NOMO-1 treated with DMSO at 0.1 percent for 48 hours (cell line): ENCODE measurements around the gene KRT7.

Source experiments
- DNase-seq: peaks from one replicate; lab custom pipeline; 2025; ENCODE audit not compliant: unreplicated experiment; lab: John Stamatoyannopoulos, UW

The KRT7 gene

DNA sequence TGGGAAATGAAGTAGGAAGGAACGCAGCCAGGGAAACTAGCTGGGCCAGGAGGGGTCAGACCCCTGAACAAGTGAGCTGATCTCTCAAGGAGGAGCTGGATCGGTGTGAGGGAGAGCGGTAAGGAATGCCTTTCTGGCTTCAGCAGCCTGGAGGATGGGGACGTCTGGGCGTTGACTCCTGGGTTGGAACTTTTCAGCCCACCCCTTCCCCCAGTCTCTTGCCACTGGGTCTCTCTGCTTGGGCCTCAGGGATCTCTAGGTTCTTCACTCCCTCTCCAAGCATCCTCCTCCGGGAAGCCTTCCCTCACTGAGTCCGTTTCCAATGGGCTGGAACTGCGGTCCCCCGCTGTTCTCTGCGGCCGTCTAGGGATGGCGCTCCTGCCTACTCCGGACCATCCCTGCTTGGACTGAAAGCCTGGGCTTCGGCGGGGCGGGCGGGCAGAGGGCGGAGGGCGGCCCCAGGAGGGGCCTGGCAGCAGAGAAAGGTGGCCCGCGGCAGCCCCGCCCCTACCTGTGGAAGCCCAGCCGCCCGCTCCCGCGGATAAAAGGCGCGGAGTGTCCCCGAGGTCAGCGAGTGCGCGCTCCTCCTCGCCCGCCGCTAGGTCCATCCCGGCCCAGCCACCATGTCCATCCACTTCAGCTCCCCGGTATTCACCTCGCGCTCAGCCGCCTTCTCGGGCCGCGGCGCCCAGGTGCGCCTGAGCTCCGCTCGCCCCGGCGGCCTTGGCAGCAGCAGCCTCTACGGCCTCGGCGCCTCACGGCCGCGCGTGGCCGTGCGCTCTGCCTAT is at the start of gene KRT7:
TSS of gene KRT7 (plus strand) at position 570 of the 788 bp plus-strand sequence. CDS start at position 624, 54 bp downstream.
- DNase-seq: no peak

DNA sequence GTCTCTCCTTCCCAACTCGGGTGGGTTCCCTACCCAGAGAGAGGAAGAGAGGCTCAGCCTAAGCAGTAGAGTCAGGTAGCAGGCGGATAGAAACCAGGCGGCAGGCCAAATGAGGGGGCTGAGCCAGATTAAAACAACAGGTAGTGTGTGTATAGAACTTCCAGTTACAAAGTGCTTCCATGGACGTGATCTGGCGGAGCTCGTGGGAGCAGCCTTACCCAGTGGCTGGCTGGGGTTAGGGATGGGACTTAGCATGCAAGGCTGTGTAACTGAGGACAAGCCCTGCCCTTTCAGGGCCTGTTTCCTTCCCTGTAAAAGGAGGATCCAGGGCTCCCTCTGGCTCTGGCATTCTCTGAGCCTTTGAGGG is 49.5 kb upstream of the KRT7 start:
- no peak for DNase-seq

- DNase-seq: no peak
These were observed 49.1 kb upstream of the KRT7 start for GRCh38 chr12:52183971-52184370.

GRCh38 chr12:52184813-52185212 is 48.2 kb upstream of the KRT7 start:
- no peak for DNase-seq

DNA sequence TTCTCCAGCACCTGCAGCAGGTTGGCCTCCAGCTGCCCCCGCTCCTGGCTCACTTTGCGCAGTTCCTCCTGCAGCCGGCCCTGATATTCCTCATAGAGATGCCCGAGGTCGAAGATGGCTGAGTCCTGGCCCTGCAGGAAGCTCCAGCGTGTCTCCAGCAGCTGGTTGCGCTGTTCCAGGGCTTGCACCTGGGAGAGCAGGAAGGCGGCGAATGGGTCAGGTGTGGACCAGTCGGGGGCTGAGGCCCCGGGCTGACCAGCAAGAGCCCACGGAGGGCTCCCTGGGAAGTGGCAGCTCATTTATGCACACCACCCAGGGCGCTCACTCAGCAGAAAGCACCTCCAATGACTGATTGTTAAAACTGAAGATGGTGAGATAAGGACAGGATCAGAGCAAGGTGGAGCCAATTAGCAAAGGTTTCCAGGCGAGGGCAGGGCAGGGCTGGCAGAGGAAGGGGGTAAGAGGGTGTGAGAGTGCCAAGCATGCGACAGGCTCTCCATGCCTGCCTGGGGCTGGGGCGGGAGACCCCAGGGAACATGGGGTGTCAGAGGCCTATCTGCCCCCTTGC is 47.6 kb upstream of the KRT7 start:
- DNase-seq: no peak

- no peak for DNase-seq
These were observed 46.8 kb upstream of the KRT7 start for GRCh38 chr12:52186118-52186840.

DNA sequence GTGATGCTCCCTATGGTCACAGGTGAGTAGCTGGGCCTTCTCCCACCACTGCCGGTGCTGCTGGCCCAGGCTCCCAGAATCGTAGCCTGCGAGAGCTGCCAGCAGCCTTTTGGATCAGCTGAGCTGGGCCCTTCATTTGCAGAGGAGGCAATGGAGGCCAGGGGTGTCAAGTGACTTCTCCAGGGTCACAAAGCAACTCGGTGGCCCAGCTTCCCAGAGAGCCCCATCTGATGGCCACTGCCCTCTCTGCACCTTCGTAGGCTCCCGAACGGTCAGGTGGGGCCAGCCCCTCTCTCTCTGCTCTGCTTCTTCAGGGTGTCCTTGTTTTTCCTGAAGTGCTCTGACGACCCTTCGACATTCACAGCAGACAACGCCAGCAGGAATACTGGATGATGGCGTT is 45.8 kb upstream of the KRT7 start:
- DNase-seq: no peak

GRCh38 chr12:52187640-52188039 is 45.4 kb upstream of the KRT7 start:
- DNase-seq: no peak

- DNase-seq: no peak
These were observed 44.4 kb upstream of the KRT7 start for GRCh38 chr12:52188658-52189057.

DNA sequence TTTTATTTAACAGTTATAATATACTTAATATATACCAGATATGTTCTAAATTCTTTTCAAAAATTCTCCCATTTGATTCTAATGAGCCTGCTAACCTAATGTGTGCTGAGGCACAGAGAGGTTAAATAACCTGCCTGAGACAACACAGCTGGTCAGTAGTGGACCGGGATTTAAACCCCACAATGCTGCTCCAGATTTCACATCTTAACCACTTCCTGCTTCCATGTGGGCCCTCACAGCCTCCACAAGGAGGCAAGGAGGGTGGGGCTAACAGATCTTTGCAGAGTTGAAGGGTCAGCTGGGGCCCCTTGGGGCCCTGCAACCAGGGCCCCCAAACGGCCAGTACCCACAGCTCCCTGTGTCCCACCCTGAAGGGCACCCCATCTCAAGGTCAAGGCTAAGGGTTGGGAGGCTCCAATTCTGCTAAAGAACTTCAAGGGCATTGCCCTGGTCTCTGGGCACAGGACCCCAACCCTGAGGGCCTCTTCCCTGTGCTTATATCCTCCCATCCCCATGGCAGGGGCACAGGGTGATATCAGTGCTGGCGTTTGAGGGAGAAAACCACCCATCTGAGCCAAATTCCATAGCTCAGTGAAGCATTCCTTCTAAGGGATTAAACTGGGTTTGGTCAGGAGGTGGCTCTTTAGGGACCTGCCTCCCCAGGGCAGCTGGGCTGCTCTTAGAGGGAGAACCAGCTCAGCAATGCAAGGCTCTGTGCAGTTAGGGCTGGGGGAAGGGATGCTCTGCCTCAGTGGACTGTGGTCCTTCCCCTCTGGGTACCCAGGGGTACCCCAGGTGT is 43.5 kb upstream of the KRT7 start:
- DNase-seq: peak; percentile 24

DNA sequence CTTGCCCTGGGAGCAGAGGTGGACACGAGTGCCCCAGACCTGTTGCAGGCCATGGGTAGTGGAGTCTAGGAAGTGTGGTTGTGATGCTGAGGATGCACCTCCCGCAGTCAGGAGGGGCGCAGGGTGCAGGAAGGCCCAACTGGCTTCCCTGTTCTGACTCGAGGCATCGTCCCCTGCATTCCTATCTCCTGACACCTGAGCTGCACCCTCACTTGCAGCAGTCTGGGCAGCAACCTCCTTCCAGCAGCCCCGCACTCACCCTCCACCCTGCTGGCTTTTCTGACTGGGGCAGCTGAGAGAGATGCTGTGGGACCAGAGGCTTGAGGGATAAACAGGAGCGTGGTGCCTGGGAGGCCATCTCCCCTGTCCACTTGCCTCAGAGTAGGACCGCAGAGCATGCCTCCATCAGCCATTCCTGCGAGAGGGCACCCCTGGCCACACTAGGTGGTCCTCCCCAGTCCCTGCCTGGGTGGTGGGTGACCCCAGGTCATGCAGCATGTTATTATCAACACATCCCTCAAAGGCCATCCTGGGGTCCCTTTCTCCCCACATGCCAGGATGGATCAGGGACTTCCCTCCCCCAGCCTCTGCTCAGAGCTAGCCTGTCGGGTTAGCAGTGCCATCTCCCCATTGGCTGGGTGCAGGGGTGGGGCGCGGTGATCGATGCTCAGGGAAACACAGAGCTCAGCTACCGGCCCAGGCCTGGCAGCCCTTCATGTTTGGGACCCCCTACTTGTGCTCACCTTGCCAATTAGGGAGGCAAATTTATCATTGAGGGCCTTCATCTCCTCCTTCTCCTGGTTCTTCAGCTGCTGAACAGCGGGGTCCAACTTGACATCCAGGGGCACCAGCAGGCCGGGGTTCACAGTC is 41.9 kb upstream of the KRT7 start:
- DNase-seq: no peak

DNA sequence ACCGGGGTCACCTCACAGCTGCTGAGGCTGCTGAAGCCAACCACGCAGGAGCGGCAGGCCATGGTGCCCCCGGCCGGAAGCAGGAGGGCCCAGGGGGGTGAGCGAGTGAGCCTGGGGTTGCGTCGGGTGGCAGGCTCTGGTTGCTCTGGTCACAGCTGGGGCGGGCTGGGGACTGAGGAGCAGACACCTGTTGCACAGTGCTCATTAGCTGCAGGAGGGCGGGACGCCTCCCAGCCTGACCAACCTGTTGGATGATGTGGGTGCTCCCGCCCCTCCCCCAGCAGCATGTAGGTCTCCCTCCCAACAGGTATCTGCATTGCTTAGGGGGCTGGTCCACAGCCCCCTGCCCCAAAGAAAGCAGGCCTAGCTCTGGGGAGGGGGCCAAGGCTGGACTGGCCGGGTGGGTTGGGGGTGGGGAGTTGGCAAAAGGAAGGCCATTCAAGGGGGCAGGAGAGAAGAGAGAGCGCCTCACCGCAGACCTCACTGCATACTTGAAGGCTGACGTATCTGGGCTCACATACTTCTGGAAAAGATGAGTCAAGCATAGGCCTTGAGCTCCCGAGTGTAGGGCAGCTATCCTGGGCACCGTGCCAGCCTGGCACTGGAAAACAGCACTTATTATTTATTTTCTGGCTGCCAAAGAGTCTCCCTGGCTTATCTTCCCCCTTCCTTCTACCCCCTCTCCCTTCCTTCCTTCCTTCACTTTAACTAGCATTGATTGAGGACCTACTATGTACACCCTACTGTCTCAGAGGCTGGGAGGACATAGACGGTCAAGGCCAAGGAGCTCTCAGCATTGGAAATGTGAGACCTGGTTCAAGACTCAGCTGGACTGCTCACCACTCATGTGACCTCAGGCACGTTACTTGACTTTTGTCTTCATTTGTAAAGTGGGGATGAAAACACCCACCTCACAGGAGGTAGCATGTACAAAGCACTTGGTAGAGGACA is 40.9 kb upstream of the KRT7 start, which contains the start of gene KRT80:
TSS of gene KRT80 (minus strand) at position 174 of the 951 bp plus-strand sequence. CDS start at position 62, 112 bp downstream.
- DNase-seq: no peak

DNA sequence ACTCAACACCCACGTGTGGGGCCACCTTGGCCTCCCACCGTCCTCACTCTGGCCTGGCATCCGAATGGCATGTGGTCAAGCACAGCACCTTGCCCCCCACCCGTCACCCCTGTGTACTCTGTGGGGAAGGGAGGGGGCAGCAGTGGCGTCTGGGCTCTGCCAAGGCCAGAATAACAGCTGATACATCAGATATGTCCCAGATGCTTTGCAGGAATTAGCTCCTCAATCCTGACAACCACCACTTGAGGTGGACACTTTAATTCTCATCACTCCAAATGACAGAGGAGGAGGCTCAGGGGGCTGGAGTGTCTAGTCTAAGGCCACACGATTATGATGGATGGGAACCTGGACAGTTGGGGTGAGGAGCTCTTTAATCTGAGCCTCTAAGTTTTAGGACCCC is 39.5 kb upstream of the KRT7 start:
- no peak for DNase-seq

- DNase-seq: no peak
These were observed 39.1 kb upstream of the KRT7 start for GRCh38 chr12:52193991-52194390.

DNA sequence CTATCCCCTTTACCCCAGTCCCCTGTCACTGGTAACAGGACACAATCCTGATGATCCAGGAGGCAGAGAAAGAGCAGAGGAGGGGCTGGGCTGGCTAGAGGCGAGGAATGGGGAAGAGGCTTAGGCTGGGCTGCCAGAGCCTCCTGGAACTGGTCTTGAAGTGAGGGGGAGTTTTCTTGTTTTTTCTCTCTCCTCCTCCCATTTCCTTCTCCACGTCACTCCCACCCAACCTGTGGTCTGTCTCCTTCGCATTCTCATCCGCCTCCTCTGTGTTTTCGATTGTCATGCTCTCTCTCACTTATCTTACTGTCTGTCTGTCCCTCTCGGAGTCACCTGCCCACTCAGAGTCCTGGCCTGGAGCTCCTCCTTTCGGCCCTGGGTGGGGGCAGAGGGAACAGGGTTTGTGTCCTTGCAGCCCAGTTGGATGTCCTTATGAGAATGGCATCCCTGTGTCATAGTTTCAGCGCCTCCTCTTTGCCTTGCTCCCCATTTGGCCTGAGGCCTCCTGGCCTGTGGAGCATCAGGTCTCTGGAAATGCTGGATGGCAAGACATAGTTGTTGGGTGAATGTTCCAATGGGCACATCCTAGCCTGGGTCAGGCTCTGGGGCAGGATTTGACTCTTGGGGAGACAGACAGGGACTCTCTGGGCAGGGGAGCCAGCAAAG is 37.8 kb upstream of the KRT7 start:
- no peak for DNase-seq

GRCh38 chr12:52197371-52198231 is 35.4 kb upstream of the KRT7 start:
- DNase-seq: peak; percentile 79

- peak; percentile 76 for DNase-seq
These were observed 34.4 kb upstream of the KRT7 start for GRCh38 chr12:52198454-52199215.
